NOMO-1 treated with DMSO at 0.1 percent for 48 hours (cell line): ENCODE data around the gene CABP4.
"Not testable (repeated sequence)": the region's sequence is repeated elsewhere in the genome, so short reads cannot be mapped to it uniquely, and the experiment has no call there.

ENCODE experiments used
- DNase-seq: peaks from one replicate; lab custom pipeline; 2025; ENCODE audit not compliant: unreplicated experiment; lab: John Stamatoyannopoulos, UW

The CABP4 gene

GRCh38 chr11:67452141-67452952 is 2.8 kb upstream of the CABP4 start, which contains the start of gene GPR152:
Gene GPR152, minus strand, starts transcription at chr11:67452729. Its CDS starts 5 bp downstream, at chr11:67452724.
- no peak for DNase-seq

GRCh38 chr11:67453816-67454732 is 1.1 kb upstream of the CABP4 start:
- DNase-seq, result no peak

- DNase-seq, result no peak
Observed at GRCh38 chr11:67456068-67456705, 1.0 kb downstream of the CABP4 start.

GRCh38 chr11:67457453-67457852 is 2.3 kb downstream of the CABP4 start:
- no peak for DNase-seq

GRCh38 chr11:67458266-67458665 is 3.1 kb downstream of the CABP4 start:
- no peak for DNase-seq

- DNase-seq, result no peak
Observed at GRCh38 chr11:67463186-67463585, 8.0 kb downstream of the CABP4 start.

- peak; percentile 83 for DNase-seq
Observed at GRCh38 chr11:67463680-67464410, 8.7 kb downstream of the CABP4 start.

- peak; percentile 90 for DNase-seq
Observed at GRCh38 chr11:67464411-67465188, 9.4 kb downstream of the CABP4 start.

- DNase-seq, result no peak
Observed at GRCh38 chr11:67465189-67465510, 10.0 kb downstream of the CABP4 start.

- DNase-seq, result not testable (repeated sequence)
Observed at GRCh38 chr11:67465530-67465929, 10.4 kb downstream of the CABP4 start.

- no peak for DNase-seq
Observed at GRCh38 chr11:67466367-67466766, 11.2 kb downstream of the CABP4 start.

- DNase-seq, result no peak
Observed at GRCh38 chr11:67466962-67467771, 12.0 kb downstream of the CABP4 start.

GRCh38 chr11:67468056-67468455 is 12.9 kb downstream of the CABP4 start:
- DNase-seq, result no peak

GRCh38 chr11:67468456-67468758 is 13.3 kb downstream of the CABP4 start:
- no peak for DNase-seq

- peak; percentile 87 for DNase-seq
Observed at GRCh38 chr11:67468759-67469507, 13.8 kb downstream of the CABP4 start, which contains the start of gene TMEM134. Gene TMEM134, minus strand, starts transcription at chr11:67469251. Its CDS starts 59 bp downstream, at chr11:67469192.

- DNase-seq, result no peak
Observed at GRCh38 chr11:67469508-67469811, 14.3 kb downstream of the CABP4 start.

GRCh38 chr11:67470337-67471002 is 15.3 kb downstream of the CABP4 start:
- DNase-seq, result no peak

GRCh38 chr11:67472882-67473281 is 17.7 kb downstream of the CABP4 start:
- DNase-seq, result no peak
